ENCODE measurements around the gene TRIM52.

The TRIM52 gene

DNA sequence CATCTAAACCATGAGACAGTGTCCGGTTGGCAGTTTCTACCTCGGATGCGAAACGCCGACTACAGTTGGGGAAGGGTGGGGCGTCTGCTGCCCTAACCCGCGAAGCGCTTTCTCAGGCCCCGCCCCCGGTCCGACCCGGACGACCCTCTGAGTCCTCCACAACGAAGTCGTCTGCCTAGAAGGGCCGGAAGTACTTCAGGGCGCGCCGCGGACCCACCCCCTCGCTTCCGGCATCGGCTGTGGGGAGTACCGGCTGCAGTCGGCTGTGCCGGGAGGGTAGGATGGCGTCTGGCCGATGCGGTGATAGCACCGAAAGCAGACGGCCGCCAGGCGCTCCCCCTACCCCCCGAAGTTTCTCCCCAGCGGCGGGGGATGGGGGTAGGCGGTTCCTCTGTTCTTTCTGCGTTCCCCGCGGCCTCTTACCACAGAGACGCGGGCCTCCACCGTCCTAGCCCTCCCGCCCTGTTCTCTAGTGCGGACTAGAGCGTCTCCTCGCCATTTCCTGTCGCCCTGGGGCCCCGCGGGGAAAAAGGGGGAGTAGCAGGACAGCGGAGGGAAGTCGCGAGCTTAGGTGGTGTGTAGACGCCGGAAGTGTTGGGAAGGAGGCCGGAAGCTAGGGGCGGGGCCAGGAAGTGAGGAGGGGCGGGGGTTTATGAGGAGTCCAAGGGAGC, 37.8 kb downstream of the TRIM52 start, which contains the start of gene TRIM41 (continued):
- TF ChIP-seq ZFHX2 (tag by site-specific recombination; conservative IDR thresholded peaks at IDR 0.05) = peak; percentile 33; the same call in 1 of the 2 replicates
- peak; percentile 30; the same call in 1 of the 2 replicates for TF ChIP-seq TRIM28 (IDR thresholded peaks at IDR 0.05; ENCODE audit: borderline replicate concordance, low read length)
- TF ChIP-seq, protein P1, sequence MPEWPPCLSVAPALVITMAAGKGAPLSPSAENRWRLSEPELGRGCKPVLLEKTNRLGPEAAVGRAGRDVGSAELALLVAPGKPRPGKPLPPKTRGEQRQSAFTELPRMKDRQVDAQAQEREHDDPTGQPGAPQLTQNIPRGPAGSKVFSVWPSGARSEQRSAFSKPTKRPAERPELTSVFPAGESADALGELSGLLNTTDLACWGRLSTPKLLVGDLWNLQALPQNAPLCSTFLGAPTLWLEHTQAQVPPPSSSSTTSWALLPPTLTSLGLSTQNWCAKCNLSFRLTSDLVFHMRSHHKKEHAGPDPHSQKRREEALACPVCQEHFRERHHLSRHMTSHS (tag by site-specific recombination; IDR thresholded peaks at IDR 0.05) = no peak
- TF ChIP-seq ZNF350 (tag by site-specific recombination; IDR thresholded peaks at IDR 0.05) = no peak
- TF ChIP-seq, protein P2, sequence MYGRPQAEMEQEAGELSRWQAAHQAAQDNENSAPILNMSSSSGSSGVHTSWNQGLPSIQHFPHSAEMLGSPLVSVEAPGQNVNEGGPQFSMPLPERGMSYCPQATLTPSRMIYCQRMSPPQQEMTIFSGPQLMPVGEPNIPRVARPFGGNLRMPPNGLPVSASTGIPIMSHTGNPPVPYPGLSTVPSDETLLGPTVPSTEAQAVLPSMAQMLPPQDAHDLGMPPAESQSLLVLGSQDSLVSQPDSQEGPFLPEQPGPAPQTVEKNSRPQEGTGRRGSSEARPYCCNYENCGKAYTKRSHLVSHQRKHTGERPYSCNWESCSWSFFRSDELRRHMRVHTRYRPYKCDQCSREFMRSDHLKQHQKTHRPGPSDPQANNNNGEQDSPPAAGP (tag by site-specific recombination; IDR thresholded peaks at IDR 0.05) = peak; percentile 89
- TF ChIP-seq, protein P3, sequence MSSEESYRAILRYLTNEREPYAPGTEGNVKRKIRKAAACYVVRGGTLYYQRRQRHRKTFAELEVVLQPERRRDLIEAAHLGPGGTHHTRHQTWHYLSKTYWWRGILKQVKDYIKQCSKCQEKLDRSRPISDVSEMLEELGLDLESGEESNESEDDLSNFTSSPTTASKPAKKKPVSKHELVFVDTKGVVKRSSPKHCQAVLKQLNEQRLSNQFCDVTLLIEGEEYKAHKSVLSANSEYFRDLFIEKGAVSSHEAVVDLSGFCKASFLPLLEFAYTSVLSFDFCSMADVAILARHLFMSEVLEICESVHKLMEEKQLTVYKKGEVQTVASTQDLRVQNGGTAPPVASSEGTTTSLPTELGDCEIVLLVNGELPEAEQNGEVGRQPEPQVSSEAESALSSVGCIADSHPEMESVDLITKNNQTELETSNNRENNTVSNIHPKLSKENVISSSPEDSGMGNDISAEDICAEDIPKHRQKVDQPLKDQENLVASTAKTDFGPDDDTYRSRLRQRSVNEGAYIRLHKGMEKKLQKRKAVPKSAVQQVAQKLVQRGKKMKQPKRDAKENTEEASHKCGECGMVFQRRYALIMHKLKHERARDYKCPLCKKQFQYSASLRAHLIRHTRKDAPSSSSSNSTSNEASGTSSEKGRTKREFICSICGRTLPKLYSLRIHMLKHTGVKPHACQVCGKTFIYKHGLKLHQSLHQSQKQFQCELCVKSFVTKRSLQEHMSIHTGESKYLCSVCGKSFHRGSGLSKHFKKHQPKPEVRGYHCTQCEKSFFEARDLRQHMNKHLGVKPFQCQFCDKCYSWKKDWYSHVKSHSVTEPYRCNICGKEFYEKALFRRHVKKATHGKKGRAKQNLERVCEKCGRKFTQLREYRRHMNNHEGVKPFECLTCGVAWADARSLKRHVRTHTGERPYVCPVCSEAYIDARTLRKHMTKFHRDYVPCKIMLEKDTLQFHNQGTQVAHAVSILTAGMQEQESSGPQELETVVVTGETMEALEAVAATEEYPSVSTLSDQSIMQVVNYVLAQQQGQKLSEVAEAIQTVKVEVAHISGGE (tag by site-specific recombination; conservative IDR thresholded peaks at IDR 0.05; ENCODE audit: low read depth) = peak; percentile 97
- TF ChIP-seq ZNF157 (tag by site-specific recombination; IDR thresholded peaks at IDR 0.05) = no peak
- peak; percentile 64 for TF ChIP-seq GLIS2 (tag by site-specific recombination; IDR thresholded peaks at IDR 0.05)
- peak; percentile 89 for TF ChIP-seq ZBTB17 (tag by site-specific recombination; IDR thresholded peaks at IDR 0.05)
- TF ChIP-seq ZNF544 (tag by site-specific recombination; IDR thresholded peaks at IDR 0.05) = no peak
- TF ChIP-seq SP3 (tag by site-specific recombination; IDR thresholded peaks at IDR 0.05) = peak; percentile 95
- TF ChIP-seq ZNF341 (tag by site-specific recombination; IDR thresholded peaks at IDR 0.05; ENCODE audit: low read depth) = peak; percentile 99
- TF ChIP-seq ZNF10 (tag by site-specific recombination; IDR thresholded peaks at IDR 0.05) = no peak
- TF ChIP-seq ZNF707 (tag by site-specific recombination; IDR thresholded peaks at IDR 0.05) = no peak
- no peak for TF ChIP-seq ZNF174 (tag by site-specific recombination; IDR thresholded peaks at IDR 0.05)
- peak; percentile 96 for TF ChIP-seq KLF8 (tag by site-specific recombination; IDR thresholded peaks at IDR 0.05)
- peak; percentile 85 for TF ChIP-seq ZNF785 (tag by site-specific recombination; IDR thresholded peaks at IDR 0.05)
- TF ChIP-seq ZNF48 (tag by site-specific recombination; IDR thresholded peaks at IDR 0.05) = no peak
- TF ChIP-seq ZNF558 (tag by site-specific recombination; IDR thresholded peaks at IDR 0.05) = peak; percentile 55; the same call in 1 of the 2 replicates
- no peak for TF ChIP-seq ZNF211 (tag by site-specific recombination; IDR thresholded peaks at IDR 0.05; ENCODE audit: low read depth)
- TF ChIP-seq ZNF792 (tag by site-specific recombination; IDR thresholded peaks at IDR 0.05) = no peak
- no peak; the same call in 1 of the 2 replicates for TF ChIP-seq ZNF561 (tag by site-specific recombination; IDR thresholded peaks at IDR 0.05; ENCODE audit: borderline replicate concordance)
- TF ChIP-seq ZNF555 (tag by site-specific recombination; conservative IDR thresholded peaks at IDR 0.05) = no peak
- TF ChIP-seq ZNF624 (tag by site-specific recombination; IDR thresholded peaks at IDR 0.05) = no peak
- peak; percentile 82 for TF ChIP-seq WT1 (tag by site-specific recombination; IDR thresholded peaks at IDR 0.05)
- peak; percentile 68 for TF ChIP-seq GLIS1 (tag by site-specific recombination; IDR thresholded peaks at IDR 0.05)
- no peak for TF ChIP-seq ZFP3 (tag by site-specific recombination; IDR thresholded peaks at IDR 0.05; ENCODE audit: low read depth)
- no peak for TF ChIP-seq ZNF670 (tag by site-specific recombination; IDR thresholded peaks at IDR 0.05; ENCODE audit: low read depth)
- TF ChIP-seq, protein P4, sequence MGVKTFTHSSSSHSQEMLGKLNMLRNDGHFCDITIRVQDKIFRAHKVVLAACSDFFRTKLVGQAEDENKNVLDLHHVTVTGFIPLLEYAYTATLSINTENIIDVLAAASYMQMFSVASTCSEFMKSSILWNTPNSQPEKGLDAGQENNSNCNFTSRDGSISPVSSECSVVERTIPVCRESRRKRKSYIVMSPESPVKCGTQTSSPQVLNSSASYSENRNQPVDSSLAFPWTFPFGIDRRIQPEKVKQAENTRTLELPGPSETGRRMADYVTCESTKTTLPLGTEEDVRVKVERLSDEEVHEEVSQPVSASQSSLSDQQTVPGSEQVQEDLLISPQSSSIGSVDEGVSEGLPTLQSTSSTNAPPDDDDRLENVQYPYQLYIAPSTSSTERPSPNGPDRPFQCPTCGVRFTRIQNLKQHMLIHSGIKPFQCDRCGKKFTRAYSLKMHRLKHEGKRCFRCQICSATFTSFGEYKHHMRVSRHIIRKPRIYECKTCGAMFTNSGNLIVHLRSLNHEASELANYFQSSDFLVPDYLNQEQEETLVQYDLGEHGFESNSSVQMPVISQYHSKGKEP (tag by site-specific recombination; IDR thresholded peaks at IDR 0.05) = no peak; the same call in 1 of the 2 replicates
- no peak for TF ChIP-seq ZNF510 (tag by site-specific recombination; IDR thresholded peaks at IDR 0.05; ENCODE audit: insufficient replicate concordance)
- no peak for TF ChIP-seq ZNF221 (tag by site-specific recombination; IDR thresholded peaks at IDR 0.05; ENCODE audit: borderline replicate concordance)
- TF ChIP-seq, protein P5, sequence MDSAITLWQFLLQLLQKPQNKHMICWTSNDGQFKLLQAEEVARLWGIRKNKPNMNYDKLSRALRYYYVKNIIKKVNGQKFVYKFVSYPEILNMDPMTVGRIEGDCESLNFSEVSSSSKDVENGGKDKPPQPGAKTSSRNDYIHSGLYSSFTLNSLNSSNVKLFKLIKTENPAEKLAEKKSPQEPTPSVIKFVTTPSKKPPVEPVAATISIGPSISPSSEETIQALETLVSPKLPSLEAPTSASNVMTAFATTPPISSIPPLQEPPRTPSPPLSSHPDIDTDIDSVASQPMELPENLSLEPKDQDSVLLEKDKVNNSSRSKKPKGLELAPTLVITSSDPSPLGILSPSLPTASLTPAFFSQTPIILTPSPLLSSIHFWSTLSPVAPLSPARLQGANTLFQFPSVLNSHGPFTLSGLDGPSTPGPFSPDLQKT (IDR thresholded peaks at IDR 0.05; ENCODE audit: borderline replicate concordance, low read depth, low read length) = peak; percentile 91
- no peak for TF ChIP-seq ZNF660 (tag by site-specific recombination; IDR thresholded peaks at IDR 0.05)
- TF ChIP-seq ZNF610 (tag by site-specific recombination; IDR thresholded peaks at IDR 0.05; ENCODE audit: borderline replicate concordance) = no peak
